Heart left ventricle (tissue), 13 donors: ENCODE data around the gene NETO2.

ENCODE experiments used
- POLR2A ChIP-seq, 2 donors: fragments of 450-650 bp; IDR thresholded peaks; one replicate each; pipeline ENCODE4 v1.6.1; 2017; ENCODE audit warnings: antibody characterized with exemption in 2 of 2, mild to moderate bottlenecking in 2 of 2, moderate library complexity in 2 of 2
- TF ChIP-seq, protein P1 (sequence below), 12 donors: fragments of 200-600 bp; sonication (generic) in 4 of 12; IDR thresholded peaks; one replicate each; pipeline versions ENCODE4 v1.5.0 to v1.8.0; 2018 to 2022; ENCODE audit warnings: antibody characterized with exemption in 12 of 12, mild to moderate bottlenecking in 5 of 12
- donor health status: ischemic (EF 13 %, LVEDD 7.1; RV severe dilation, severe dysfunction).
- donor health status: DM: no; HTN: yes; CAD: no.
- donor health status: DM: no; HTN: no; CAD: no.
- donor health status: ischemic (EF 25% LVEDD 6.9; RV normal size, moderate dysfunction).
- donor health status: ischemic (EF 25% LVEDD 5.7; RV mildly dilated, moderate dysfunction).
- donor health status: ischemic (EF 35%, LVEDD 5.7; RV mildly dilated, moderate dysfunction).
- donor health status: nonischemic (EF 11% LVEDD 7.7; RV severe dilation, severe dysfunction).
- donor health status: DM: yes; HTN: yes; CAD: no.
- donor health status: PGD.
- donor health status: ischemic (EF 29% LVEDD 5.4; RV normal size, mild dysfunction).
- donor health status: nonischemic (EF 23%, LVEDD 6.1; RV moderate dilation, normal function).

GRCh38 chr16:47067203-47067602 is 76.5 kb downstream of the NETO2 start:
- TF ChIP-seq POLR2A (IDR thresholded peaks at IDR 0.05) = no peak
- TF ChIP-seq, protein P1, sequence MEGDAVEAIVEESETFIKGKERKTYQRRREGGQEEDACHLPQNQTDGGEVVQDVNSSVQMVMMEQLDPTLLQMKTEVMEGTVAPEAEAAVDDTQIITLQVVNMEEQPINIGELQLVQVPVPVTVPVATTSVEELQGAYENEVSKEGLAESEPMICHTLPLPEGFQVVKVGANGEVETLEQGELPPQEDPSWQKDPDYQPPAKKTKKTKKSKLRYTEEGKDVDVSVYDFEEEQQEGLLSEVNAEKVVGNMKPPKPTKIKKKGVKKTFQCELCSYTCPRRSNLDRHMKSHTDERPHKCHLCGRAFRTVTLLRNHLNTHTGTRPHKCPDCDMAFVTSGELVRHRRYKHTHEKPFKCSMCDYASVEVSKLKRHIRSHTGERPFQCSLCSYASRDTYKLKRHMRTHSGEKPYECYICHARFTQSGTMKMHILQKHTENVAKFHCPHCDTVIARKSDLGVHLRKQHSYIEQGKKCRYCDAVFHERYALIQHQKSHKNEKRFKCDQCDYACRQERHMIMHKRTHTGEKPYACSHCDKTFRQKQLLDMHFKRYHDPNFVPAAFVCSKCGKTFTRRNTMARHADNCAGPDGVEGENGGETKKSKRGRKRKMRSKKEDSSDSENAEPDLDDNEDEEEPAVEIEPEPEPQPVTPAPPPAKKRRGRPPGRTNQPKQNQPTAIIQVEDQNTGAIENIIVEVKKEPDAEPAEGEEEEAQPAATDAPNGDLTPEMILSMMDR (IDR thresholded peaks at IDR 0.05) = no peak
